Measurements from ENCODE around the gene MAG.

DNA sequence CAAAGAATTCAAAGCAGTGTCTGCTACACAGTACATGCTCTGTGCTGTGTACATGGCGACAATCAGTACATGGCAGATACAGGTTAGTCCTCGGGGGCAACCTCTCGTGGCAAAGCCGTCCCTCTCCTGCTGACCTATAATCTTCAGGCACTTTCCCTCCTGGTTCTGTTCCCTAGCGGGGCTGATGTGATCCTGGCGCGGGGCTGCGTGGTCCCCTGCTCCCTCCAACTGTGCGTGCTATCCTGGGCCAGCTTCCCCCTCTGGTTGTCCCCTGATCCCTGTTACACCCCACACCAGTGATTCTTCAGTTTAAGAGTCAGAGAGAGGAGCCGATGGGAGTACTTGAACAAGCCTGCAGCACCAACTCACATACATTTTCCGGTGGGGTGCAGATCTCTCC lies 12.1 kb downstream of the MAG start:
- TF ChIP-seq POLR2A (IDR thresholded peaks at IDR 0.05) = no peak
- TF ChIP-seq, protein P1, sequence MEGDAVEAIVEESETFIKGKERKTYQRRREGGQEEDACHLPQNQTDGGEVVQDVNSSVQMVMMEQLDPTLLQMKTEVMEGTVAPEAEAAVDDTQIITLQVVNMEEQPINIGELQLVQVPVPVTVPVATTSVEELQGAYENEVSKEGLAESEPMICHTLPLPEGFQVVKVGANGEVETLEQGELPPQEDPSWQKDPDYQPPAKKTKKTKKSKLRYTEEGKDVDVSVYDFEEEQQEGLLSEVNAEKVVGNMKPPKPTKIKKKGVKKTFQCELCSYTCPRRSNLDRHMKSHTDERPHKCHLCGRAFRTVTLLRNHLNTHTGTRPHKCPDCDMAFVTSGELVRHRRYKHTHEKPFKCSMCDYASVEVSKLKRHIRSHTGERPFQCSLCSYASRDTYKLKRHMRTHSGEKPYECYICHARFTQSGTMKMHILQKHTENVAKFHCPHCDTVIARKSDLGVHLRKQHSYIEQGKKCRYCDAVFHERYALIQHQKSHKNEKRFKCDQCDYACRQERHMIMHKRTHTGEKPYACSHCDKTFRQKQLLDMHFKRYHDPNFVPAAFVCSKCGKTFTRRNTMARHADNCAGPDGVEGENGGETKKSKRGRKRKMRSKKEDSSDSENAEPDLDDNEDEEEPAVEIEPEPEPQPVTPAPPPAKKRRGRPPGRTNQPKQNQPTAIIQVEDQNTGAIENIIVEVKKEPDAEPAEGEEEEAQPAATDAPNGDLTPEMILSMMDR (IDR thresholded peaks at IDR 0.05) = no peak
